Measurements from ENCODE around the gene CC2D2A.

GRCh38 chr4:15444276-15444675 is 25.4 kb upstream of the CC2D2A start:
- TF ChIP-seq, protein P1, sequence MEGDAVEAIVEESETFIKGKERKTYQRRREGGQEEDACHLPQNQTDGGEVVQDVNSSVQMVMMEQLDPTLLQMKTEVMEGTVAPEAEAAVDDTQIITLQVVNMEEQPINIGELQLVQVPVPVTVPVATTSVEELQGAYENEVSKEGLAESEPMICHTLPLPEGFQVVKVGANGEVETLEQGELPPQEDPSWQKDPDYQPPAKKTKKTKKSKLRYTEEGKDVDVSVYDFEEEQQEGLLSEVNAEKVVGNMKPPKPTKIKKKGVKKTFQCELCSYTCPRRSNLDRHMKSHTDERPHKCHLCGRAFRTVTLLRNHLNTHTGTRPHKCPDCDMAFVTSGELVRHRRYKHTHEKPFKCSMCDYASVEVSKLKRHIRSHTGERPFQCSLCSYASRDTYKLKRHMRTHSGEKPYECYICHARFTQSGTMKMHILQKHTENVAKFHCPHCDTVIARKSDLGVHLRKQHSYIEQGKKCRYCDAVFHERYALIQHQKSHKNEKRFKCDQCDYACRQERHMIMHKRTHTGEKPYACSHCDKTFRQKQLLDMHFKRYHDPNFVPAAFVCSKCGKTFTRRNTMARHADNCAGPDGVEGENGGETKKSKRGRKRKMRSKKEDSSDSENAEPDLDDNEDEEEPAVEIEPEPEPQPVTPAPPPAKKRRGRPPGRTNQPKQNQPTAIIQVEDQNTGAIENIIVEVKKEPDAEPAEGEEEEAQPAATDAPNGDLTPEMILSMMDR (IDR thresholded peaks at IDR 0.05; ENCODE audit: low read depth, low read length, poor library complexity, severe bottlenecking) = no peak
- TF ChIP-seq EZH2phosphoT487 (IDR thresholded peaks at IDR 0.05; ENCODE audit: borderline replicate concordance, low read length) = no peak

Measured in DOHH2 (cell line).